Keratinocyte (primary cell): ENCODE measurements around the gene CEP85. TPM values are rescaled to one million over a fixed set of nuclear protein-coding genes. Genes with fewer than 3 reads are reported as not detected.

Experiments used
- DNase-seq: peaks from one replicate; pipeline ENCODE4 v3.0.0-alpha.2; 2011; ENCODE audit warnings: low read depth, missing footprints, low spot score
- FAIRE-seq: peaks from 2 replicates; lab custom pipeline; 2011; peaks lifted over from hg19 to GRCh38; lab: Jason Lieb, UNC
- H2AFZ ChIP-seq: 2 replicates; pipeline ENCODE4 v1.6.0; 2012; ENCODE audit warnings: low read length, control low read depth, inconsistent platforms; ENCODE audit not compliant: control insufficient read depth
- H3K27ac ChIP-seq: 2 replicates; pipeline ENCODE4 v1.5.1; 2011; ENCODE audit warnings: low read length; ENCODE audit not compliant: control insufficient read depth, insufficient read depth
- H3K27me3 ChIP-seq: 3 replicates; pipeline ENCODE4 v1.6.0; 2011; ENCODE audit warnings: low read length; ENCODE audit not compliant: control insufficient read depth, insufficient read depth; ENCODE audit errors: extremely low read depth
- H3K36me3 ChIP-seq, 2 experiments: 2 replicates in 1 of 2; 3 replicates in 1 of 2; pipeline ENCODE4 v1.5.1; 2011; ENCODE audit warnings: low read length in 2 of 2, mild to moderate bottlenecking in 1 of 2; ENCODE audit not compliant: control insufficient read depth in 2 of 2, insufficient read depth in 2 of 2; ENCODE audit errors: extremely low read depth in 1 of 2
- H3K4me1 ChIP-seq: 3 replicates; pipeline ENCODE4 v1.5.1; 2011; ENCODE audit warnings: low read length; ENCODE audit not compliant: control insufficient read depth, insufficient read depth; ENCODE audit errors: extremely low read depth
- H3K4me2 ChIP-seq: 3 replicates; pipeline ENCODE4 v1.6.0; 2011; ENCODE audit warnings: low read depth, low read length; ENCODE audit not compliant: control insufficient read depth, insufficient read depth; ENCODE audit errors: extremely low read depth
- H3K4me3 ChIP-seq, 3 experiments: fragments of 200-600 bp in 1 of 3; sonication (generic) in 1 of 3; 2 replicates in 2 of 3; 3 replicates in 1 of 3; pipeline ENCODE4 v1.5.1; 2011 to 2016; ENCODE audit warnings: low read length in 3 of 3, mild to moderate bottlenecking in 3 of 3, control low read depth in 2 of 3, inconsistent platforms in 1 of 3, low read depth in 1 of 3, mixed read lengths in 1 of 3, mixed run types in 1 of 3, moderate library complexity in 1 of 3; ENCODE audit not compliant: control insufficient read depth in 2 of 3, insufficient read depth in 2 of 3; ENCODE audit errors: extremely low read depth in 1 of 3
- H3K79me2 ChIP-seq: 2 replicates; pipeline ENCODE4 v1.6.0; 2012; ENCODE audit warnings: low read length; ENCODE audit not compliant: control insufficient read depth, insufficient read depth
- H3K9ac ChIP-seq: 3 replicates; pipeline ENCODE4 v1.6.0; 2011; ENCODE audit warnings: low read length; ENCODE audit not compliant: control insufficient read depth, insufficient read depth; ENCODE audit errors: extremely low read depth
- H3K9me1 ChIP-seq: 3 replicates; pipeline ENCODE4 v1.6.0; 2011; ENCODE audit warnings: low read length; ENCODE audit not compliant: control insufficient read depth, insufficient read depth; ENCODE audit errors: extremely low read depth
- H3K9me3 ChIP-seq: 2 replicates; pipeline ENCODE4 v1.5.1; 2012; ENCODE audit warnings: low read depth, low read length; ENCODE audit not compliant: control insufficient read depth
- H4K20me1 ChIP-seq: 3 replicates; pipeline ENCODE4 v1.6.0; 2011; ENCODE audit warnings: low read length; ENCODE audit not compliant: control insufficient read depth, insufficient read depth; ENCODE audit errors: extremely low read depth
- EZH2 ChIP-seq: IDR thresholded peaks from one replicate; pipeline ENCODE4 v1.6.1; 2012; ENCODE audit warnings: inconsistent platforms, mild to moderate bottlenecking, low read length, moderate library complexity
- dilution Hi-C: fragments of 300-500 bp; cut with MboI; formaldehyde crosslinking; loops from one replicate; pipeline ENCODE4 v1.7.0; 2020; ENCODE audit warnings: low sequenced_read_pairs; ENCODE audit not compliant: extremely low pct_ligation_motif_present
- polyA plus RNA-seq, 5 experiments: library from polyadenylated mRNA; depleted of rRNA in 3 of 5; stranded (reverse) in 3 of 5; stranded (forward) in 1 of 5; unstranded in 1 of 5; fragments of >200 nt; gene quantifications; 1 replicate in 1 of 5; 2 replicates in 3 of 5; 3 replicates in 1 of 5; pipeline versions ENCODE4 v1.2.1 to v1.2.3, GENCODE V29; 2011 to 2012; ENCODE audit warnings: missing spikeins in 2 of 5, low read depth in 1 of 5, low replicate concordance in 1 of 5
- TF ChIP-seq, protein P1 (sequence below), 3 experiments: IDR thresholded peaks in 1 of 3; conservative IDR thresholded peaks in 1 of 3; optimal IDR thresholded peaks in 1 of 3; 2 replicates in 2 of 3; 3 replicates in 1 of 3; pipeline versions ENCODE3 to v1.5.1; 2011; ENCODE audit warnings: low read length in 3 of 3, mild to moderate bottlenecking in 3 of 3, moderate library complexity in 2 of 3, control low read depth in 1 of 3, inconsistent platforms in 1 of 3; ENCODE audit not compliant: insufficient read depth in 2 of 3; ENCODE audit errors: extremely low read depth in 1 of 3

CEP85 gene
- polyA plus RNA-seq, 1 donor (not counting 4 experiments of a cell fraction or from before 2014, with no cell fraction given), result 17.0 TPM

DNA sequence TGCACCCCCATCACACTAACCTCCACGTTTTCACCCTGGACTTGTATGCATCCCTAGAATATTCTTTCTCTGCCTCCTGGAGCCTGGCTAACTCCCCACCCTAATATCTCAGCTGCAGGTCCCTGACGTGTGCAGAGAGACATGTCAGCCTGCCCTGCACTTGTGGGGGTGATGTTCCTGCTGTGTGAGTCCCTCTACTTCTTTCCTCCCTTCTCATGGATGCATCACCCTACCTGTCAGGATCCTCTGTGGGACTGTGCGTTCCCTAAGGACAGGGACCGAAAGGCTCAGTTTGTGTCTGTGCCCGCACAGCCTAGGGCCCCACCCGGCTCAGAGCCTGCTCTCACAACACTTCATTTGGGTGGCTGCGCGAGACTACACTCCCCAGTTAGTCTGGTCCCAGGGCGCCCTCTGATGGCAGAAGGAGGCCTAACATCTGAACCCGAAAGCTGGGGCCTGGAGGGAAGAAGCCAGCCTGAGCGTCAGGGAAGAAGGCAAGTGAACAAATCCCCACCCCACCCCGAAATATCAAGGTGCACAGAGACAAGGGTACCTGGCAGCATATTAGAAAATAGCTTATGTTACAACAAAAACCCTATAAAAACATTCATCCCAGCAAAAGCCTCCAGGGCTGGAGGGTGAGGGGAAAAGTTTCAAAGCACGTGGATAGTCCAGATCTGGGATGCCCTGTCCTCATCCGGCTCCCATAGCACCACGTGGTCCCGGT lies 87.5 kb downstream of the CEP85 start:
- peak overlapping the region; percentile 71 for H2AFZ ChIP-seq
- FAIRE-seq (peak; percentile 84), DNase-seq (no peak)
- H3K27me3 ChIP-seq, result no peaks in the 10 kb centered on the region
- no peaks in the 10 kb centered on the region for H4K20me1 ChIP-seq
- TF ChIP-seq EZH2, result no peak
- TF ChIP-seq, protein P1, sequence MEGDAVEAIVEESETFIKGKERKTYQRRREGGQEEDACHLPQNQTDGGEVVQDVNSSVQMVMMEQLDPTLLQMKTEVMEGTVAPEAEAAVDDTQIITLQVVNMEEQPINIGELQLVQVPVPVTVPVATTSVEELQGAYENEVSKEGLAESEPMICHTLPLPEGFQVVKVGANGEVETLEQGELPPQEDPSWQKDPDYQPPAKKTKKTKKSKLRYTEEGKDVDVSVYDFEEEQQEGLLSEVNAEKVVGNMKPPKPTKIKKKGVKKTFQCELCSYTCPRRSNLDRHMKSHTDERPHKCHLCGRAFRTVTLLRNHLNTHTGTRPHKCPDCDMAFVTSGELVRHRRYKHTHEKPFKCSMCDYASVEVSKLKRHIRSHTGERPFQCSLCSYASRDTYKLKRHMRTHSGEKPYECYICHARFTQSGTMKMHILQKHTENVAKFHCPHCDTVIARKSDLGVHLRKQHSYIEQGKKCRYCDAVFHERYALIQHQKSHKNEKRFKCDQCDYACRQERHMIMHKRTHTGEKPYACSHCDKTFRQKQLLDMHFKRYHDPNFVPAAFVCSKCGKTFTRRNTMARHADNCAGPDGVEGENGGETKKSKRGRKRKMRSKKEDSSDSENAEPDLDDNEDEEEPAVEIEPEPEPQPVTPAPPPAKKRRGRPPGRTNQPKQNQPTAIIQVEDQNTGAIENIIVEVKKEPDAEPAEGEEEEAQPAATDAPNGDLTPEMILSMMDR (optimal IDR thresholded peaks at IDR 0.05 in 1 of 3, IDR thresholded peaks at IDR 0.05 in 1 of 3, conservative IDR thresholded peaks at IDR 0.05 in 1 of 3; ENCODE audit: extremely low read depth in 1 of 3, insufficient read depth in 2 of 3, low read length in 3 of 3), result peak; percentile 86 to 89 (median 87)
- peak overlapping the region; percentile 36 for H3K9ac ChIP-seq
- H3K4me1 ChIP-seq, result peaks cover 7% of the 10 kb centered on the region
- peak overlapping the region; percentile 29 for H3K4me2 ChIP-seq
- dilution Hi-C loops, result no loop called here
- no peak overlapping the region for H3K27ac ChIP-seq
- peaks cover 0 to 24% of the 10 kb centered on the region in 2 experiments for H3K36me3 ChIP-seq
- H3K79me2 ChIP-seq, result no peaks in the 10 kb centered on the region
- H3K9me1 ChIP-seq, result no peaks in the 10 kb centered on the region
- no peak overlapping the region for H3K4me3 ChIP-seq
- H3K9me3 ChIP-seq, result no peaks in the 10 kb centered on the region

DNA sequence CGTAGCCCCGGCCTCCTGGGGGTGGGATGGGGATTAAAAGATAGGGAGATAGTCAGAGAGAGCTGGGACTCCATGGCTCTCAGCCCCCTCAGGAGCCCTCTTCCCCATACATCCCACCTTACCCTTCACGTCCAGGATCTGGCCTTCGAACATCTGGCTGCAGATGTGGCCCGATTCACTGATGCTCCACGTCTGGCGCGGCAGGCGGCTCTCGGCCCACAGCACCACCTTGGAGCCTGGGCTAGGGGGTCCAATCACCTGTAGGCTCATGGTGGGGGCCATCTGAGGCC lies 88.0 kb downstream of the CEP85 start:
- Histone ChIP-seq H3K4me3 (no peak overlapping the region), H3K27ac (no peak overlapping the region), H2AFZ (no peak overlapping the region), H3K9me1 (no peaks in the 10 kb centered on the region), H3K36me3 (peaks cover 0 to 24% of the 10 kb centered on the region in 2 experiments), H3K9ac (no peak overlapping the region), H4K20me1 (no peaks in the 10 kb centered on the region), H3K9me3 (no peaks in the 10 kb centered on the region), H3K79me2 (no peaks in the 10 kb centered on the region), H3K4me1 (peaks cover 7% of the 10 kb centered on the region), H3K27me3 (no peaks in the 10 kb centered on the region), H3K4me2 (no peak overlapping the region)
- no peak for DNase-seq
- TF ChIP-seq EZH2, result no peak
- TF ChIP-seq, protein P1 (optimal IDR thresholded peaks at IDR 0.05 in 1 of 3, IDR thresholded peaks at IDR 0.05 in 1 of 3, conservative IDR thresholded peaks at IDR 0.05 in 1 of 3; ENCODE audit: extremely low read depth in 1 of 3, insufficient read depth in 2 of 3, low read length in 3 of 3), result no peak
- FAIRE-seq, result no peak
- dilution Hi-C loops, result no loop called here
